GM18499 (cell line): Measurements from ENCODE around the gene TBCCD1.
"Not testable (repeated sequence)": the region's sequence is repeated elsewhere in the genome, so short reads cannot be mapped to it uniquely, and the experiment has no call there.

Source experiments
- ATAC-seq: cut with Tn5 transposase; IDR thresholded peaks from one replicate; pipeline ENCODE4 v1.9.1; 2021; ENCODE audit warnings: moderate number of reproducible peaks; ENCODE audit not compliant: insufficient read depth, unreplicated experiment

TBCCD1 gene

GRCh38 chr3:186498022-186498421, 69.1 kb downstream of the TBCCD1 start:
- ATAC-seq = not testable (repeated sequence)

- no peak for ATAC-seq
Observed at GRCh38 chr3:186497608-186498007, 69.5 kb downstream of the TBCCD1 start.

GRCh38 chr3:186496635-186497034, 70.5 kb downstream of the TBCCD1 start:
- no peak for ATAC-seq
